Measurements from ENCODE around the gene HBZ. TPM values are rescaled to one million over a fixed set of nuclear protein-coding genes. Genes with fewer than 3 reads are reported as not detected.
A peak's percentile ranks its signal among the peaks of the same experiment; 100 is the strongest.

Gene HBZ
- total RNA-seq, 2 experiments from 2014 or later: not detected

GRCh38 chr16:179211-180092 is 27.0 kb downstream of the HBZ start:
- no peaks in the 10 kb centered on the region for H3K9me3 Mint-ChIP-seq
- peak overlapping the region; percentile 54 for H3K4me3 Mint-ChIP-seq
- Histone ChIP-seq H3K27ac (ENCODE audit: low read depth in 1 of 2, low read length in 2 of 2) (no peak overlapping the region), H3K9me3 (ENCODE audit: control insufficient read depth in 1 of 2, insufficient read depth in 1 of 2, low read length in 2 of 2) (peaks cover 0 to 6% of the 10 kb centered on the region in 2 experiments), H3K4me3 (ENCODE audit: low read length) (no peak overlapping the region), H3K36me3 (ENCODE audit: insufficient read depth, low read length) (no peaks in the 10 kb centered on the region), H3K27me3 (ENCODE audit: control insufficient read depth in 1 of 2, insufficient read depth in 2 of 2, low read length in 2 of 2) (peaks cover 40 to 47% of the 10 kb centered on the region in 2 experiments), H3K4me1 (ENCODE audit: insufficient read depth, low read length) (peaks cover 25% of the 10 kb centered on the region)
- peaks cover 41% of the 10 kb centered on the region for H3K27me3 Mint-ChIP-seq
- no peak overlapping the region for H3K27ac Mint-ChIP-seq
- ATAC-seq (ENCODE audit: poor library complexity): no peak
- CTCF ChIA-PET: interaction anchor here (1.4 to 2.5 kb wide), 2 partner anchors 72 to 114 kb away, joined by 8 to 16 read pairs; no protein-coding TSS in a partner anchor
- no peak for DNase-seq
- TF ChIP-seq CTCF (IDR thresholded peaks at IDR 0.05): no peak
- POLR2A ChIA-PET: no interaction called here
- intact Hi-C loops (cut with DNase I, micrococcal nuclease): no loop called here
- no peaks in the 10 kb centered on the region for H3K36me3 Mint-ChIP-seq (ENCODE audit: low read depth)
- peaks cover 12% of the 10 kb centered on the region for H3K4me1 Mint-ChIP-seq (ENCODE audit: low read depth)

- Mint-ChIP-seq H3K4me3 (peak within 1 kb of the TSS; percentile 54), H3K27ac (no peak within 1 kb of the TSS), H3K4me1 (ENCODE audit: low read depth) (peaks cover 4% of the 10 kb centered on the region), H3K36me3 (ENCODE audit: low read depth) (peaks cover 3% of the 10 kb centered on the region), H3K27me3 (peaks cover 34% of the 10 kb centered on the region), H3K9me3 (no peaks in the 10 kb centered on the region)
- POLR2A ChIA-PET: interaction anchor here (0.6 kb wide), 1 partner anchor 245 kb away, joined by 3 read pairs; the partner anchor contains the start of gene RAB11FIP3
- ATAC-seq (ENCODE audit: poor library complexity): no peak
- DNase-seq: peak in 7 of 14 experiments; percentile 11 to 62 (median 46)
- Histone ChIP-seq H3K36me3 (ENCODE audit: insufficient read depth, low read length) (no peaks in the 10 kb centered on the region), H3K27ac (ENCODE audit: low read depth in 1 of 2, low read length in 2 of 2) (no peak within 1 kb of the TSS), H3K4me1 (ENCODE audit: insufficient read depth, low read length) (peaks cover 25% of the 10 kb centered on the region), H3K4me3 (ENCODE audit: low read length) (peak within 1 kb of the TSS; percentile 46), H3K27me3 (ENCODE audit: control insufficient read depth in 1 of 2, insufficient read depth in 2 of 2, low read length in 2 of 2) (peaks cover 33 to 41% of the 10 kb centered on the region in 2 experiments), H3K9me3 (ENCODE audit: control insufficient read depth in 1 of 2, insufficient read depth in 1 of 2, low read length in 2 of 2) (peaks cover 0 to 6% of the 10 kb centered on the region in 2 experiments)
- intact Hi-C loops (cut with DNase I, micrococcal nuclease): no loop called here
- CTCF ChIA-PET: interaction anchor here (0.9 to 2.5 kb wide), 4 partner anchors 8 to 115 kb away, joined by 3 to 16 read pairs (median 7); no protein-coding TSS in a partner anchor
- TF ChIP-seq CTCF (IDR thresholded peaks at IDR 0.05): no peak
Measured at GRCh38 chr16:180101-180675, 27.7 kb downstream of the HBZ start, which contains the start of gene HBQ1. Gene HBQ1 (plus strand): TSS chr16:180459. CDS start chr16:180487, 28 bp downstream.
